ENCODE measurements around the gene CABP2.
"Not testable (repeated sequence)": the region's sequence is repeated elsewhere in the genome, so short reads cannot be mapped to it uniquely, and the experiment has no call there.

CABP2 gene

GRCh38 chr11:67493548-67494370 lies 29.5 kb downstream of the CABP2 start:
- DNase-seq, result no peak

DNA sequence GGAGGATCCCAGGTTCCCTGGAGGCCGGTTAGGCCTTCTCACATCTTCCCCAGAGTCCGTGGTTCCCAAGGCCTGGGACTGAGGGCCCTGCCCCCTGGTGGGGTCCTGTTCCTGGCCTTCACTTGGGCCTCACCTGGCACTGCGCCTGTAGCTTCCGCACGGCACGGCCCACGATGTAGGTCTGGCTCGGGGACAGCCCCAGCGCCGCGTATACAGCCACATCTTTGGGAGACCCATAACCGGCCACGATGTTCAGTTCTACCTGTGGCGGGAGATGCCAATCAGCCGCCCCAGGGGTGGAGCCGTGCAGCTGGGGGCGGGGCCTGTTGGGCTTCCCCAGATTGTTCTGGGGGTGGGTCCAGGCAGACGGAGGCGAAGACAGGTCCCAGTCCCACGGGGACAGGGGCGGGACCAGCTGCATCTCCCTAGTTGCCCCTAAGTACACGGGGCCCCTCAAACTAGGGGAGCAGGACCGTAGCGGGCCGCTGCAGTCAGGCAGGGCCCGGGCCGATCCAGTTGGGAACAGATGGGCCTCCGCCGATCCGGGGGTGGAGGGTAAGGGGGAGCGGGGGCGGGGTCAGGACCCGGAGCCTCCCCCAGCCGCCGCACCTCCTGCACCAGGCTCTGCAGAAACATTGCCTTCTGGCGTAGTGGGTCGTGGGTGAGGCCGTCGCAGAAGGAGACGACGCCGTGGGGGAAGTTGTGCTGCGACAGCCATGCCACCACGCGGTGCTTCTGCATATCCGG lies 30.3 kb downstream of the CABP2 start:
- no peak for DNase-seq

- no peak for DNase-seq
Measured at GRCh38 chr11:67492069-67492727, 31.0 kb downstream of the CABP2 start.

- DNase-seq, result no peak
Measured at GRCh38 chr11:67491276-67492068, 31.8 kb downstream of the CABP2 start.

DNA sequence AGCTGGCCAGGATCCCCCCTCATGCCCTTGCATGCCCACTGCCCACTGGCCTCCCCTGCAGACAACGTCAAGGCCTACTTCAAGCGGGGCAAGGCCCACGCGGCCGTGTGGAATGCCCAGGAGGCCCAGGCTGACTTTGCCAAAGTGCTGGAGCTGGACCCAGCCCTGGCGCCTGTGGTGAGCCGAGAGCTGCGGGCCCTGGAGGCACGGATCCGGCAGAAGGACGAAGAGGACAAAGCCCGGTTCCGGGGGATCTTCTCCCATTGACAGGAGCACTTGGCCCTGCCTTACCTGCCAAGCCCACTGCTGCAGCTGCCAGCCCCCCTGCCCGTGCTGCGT lies 32.5 kb downstream of the CABP2 start:
- no peak for DNase-seq

DNA sequence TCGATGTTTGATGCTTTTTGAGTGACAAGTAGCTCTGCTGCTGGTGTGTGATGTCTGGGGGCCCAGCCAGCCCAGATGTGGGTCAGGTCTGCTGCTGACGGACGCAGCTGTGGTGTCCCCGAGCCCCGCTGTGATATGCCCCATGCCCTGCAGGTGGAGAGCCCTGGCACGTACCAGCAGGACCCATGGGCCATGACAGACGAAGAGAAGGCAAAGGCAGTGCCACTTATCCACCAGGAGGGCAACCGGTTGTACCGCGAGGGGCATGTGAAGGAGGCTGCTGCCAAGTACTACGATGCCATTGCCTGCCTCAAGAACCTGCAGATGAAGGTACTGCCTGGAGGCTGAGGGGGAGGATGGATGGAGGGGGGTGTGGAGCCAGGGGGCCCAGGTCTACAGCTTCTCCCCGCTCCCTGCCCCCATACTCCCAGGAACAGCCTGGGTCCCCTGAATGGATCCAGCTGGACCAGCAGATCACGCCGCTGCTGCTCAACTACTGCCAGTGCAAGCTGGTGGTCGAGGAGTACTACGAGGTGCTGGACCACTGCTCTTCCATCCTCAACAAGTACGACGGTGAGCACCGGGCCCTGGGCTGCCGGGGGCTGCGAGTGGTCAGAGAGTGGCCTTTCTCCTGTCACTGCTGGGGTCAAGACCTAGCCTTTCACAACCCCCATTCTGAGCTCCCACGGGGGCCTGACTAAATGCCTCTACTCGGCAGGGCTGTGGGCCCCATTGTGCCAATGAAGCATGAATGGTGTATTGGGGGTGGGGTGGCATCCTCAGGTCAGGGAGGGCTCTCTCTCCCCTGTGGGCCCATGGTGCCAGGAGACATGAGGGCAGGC lies 33.1 kb downstream of the CABP2 start:
- no peak for DNase-seq

GRCh38 chr11:67489203-67489884 lies 33.9 kb downstream of the CABP2 start:
- DNase-seq, result no peak

DNA sequence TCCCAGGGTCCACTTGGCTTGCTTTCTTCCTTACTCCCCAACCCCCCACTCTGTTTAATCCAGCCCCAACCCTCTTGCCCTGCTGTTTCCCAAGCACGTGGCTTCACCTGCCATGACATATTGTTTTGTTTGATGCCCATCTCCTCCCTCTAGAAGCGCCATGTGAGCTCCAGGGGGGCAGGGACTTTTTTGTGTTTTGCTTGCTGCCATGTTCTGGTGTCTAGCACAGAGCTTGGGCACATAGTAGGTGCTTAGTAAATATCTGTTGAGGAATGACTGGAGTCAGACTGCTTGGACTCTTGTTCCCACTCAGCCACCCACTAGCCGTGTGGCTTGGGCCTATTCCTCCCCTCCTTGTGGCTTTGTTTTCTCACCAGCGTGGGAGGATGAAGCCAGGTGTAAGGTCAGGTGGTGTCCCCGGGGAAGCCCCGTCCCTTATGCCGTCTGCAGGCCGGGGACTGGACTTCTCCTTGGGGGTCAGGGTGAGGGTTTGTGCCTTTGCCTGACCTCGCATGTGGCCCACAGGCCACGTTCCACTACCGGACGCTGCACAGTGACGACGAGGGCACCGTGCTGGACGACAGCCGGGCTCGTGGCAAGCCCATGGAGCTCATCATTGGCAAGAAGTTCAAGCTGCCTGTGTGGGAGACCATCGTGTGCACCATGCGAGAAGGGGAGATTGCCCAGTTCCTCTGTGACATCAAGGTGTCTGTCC lies 36.6 kb downstream of the CABP2 start:
- no peak for DNase-seq

- DNase-seq, result not testable (repeated sequence)
Measured at GRCh38 chr11:67485873-67486361, 37.3 kb downstream of the CABP2 start.

- DNase-seq, result peak; percentile 55 to 71
Measured at GRCh38 chr11:67484847-67485311, 38.4 kb downstream of the CABP2 start.

DNA sequence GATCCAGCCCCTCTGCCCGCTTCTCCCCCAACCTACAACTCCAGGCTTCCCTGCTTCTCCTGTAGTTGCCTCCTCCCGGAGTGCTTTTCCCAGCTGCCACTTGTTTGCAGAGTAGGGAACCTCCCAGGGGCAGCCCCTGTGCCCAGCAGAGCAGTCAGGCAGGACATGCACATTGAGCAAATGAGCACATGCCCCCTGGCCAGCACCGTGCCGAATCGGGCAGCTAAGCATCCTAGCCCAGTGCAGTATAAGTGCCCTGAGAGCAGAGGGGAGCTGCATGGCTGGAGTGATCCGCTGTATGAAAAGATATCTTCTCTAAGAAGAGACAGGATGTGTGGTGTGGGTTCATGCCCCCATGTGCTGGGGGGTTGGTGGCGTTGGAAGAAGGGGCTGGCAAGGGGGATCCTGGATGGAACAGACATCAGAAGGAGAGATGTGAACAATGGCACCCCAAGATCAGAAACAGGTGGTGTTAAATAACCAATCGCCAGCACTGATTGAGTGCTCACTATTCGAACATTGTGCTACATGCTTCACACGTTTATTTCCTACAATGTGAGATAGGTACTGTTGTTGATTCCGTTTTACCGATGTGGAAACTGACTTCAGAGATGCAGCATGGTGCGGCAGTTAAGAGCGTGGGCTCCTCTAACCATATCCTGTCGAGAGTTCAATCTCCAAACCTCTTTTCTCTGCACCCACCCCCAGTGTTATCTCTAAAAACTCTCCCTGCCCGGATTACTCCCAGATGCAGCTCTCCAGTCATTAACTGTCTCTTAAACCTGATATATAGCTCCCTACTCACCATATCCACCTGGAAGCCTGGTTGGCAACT lies 39.2 kb downstream of the CABP2 start:
- DNase-seq, result no peak

DNA sequence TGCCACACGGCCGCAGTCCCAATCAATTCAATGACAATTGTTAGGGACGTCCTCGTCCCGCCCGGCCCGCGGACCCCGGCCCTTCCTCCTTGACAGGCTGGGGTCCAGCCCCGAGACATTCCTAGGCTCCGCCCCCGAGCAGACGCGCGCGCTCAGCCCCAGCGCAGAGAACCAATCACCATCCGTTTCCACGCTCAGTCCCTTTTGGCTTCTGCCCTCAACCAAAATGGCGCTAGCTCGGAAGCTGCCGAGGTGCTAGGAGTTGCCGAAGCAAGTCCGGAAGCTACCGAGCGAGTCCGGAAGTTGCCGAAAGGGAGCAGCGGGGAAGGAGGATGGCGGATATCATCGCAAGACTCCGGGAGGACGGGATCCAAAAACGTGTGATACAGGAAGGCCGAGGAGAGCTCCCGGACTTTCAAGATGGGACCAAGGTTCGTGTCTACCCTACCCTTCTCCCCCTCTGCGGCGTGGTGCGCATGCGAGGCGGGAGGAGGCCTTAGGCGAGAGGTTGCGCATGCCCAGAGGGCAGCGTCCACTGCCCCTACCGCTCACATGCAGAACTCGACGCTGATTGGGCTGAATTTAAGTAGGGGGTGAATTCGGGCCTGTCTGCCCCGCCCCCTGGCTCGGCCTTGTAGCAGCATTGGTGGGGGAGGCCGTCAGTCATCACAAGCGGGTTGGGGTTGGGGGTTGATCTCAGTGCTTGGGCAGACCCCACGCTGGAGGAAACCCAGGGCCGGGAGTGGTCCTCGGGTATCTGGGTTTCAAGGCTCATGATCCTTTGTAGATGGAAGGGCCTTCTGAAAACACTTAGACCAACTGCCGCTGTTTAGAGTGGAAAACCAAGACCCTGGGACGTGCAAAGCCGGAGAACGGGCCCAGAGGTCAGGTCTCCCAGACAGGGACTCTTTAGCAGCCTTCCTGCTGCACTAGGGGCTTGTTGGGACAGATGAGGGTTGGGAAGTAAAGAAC lies 40.1 kb downstream of the CABP2 start, which contains the start of gene AIP:
Gene AIP (plus strand): TSS at position 200 of the 972 bp plus-strand sequence. CDS start 133 bp downstream, at position 333.
- peak; percentile 92 to 95 for DNase-seq

DNA sequence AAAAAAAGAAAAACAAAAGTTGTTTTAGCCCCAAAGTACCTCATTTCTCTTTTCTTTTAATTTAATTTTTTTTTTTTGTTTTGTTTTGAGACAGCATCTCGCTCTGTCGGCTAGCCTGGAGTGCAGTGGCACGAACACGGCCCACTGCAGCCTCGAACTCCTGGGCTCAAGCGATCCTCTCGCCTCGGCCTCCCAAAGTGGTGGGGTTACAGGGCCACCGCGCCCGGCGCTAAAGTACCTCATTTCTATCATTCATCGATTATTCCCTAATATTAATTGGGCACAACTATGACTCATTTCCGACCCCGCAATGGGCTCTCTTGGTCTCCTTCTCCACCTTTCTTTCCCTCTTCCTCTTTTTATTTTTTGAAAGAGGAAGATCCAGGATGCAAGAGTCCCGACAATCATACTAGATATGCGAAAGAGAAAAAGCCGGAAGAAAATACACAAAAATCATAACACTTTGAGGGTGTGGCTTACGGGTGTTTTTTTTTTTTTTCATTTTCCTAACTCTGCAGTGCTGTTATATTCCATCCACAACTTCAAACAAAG lies 40.9 kb downstream of the CABP2 start:
- peak; percentile 66 to 70 for DNase-seq

DNA sequence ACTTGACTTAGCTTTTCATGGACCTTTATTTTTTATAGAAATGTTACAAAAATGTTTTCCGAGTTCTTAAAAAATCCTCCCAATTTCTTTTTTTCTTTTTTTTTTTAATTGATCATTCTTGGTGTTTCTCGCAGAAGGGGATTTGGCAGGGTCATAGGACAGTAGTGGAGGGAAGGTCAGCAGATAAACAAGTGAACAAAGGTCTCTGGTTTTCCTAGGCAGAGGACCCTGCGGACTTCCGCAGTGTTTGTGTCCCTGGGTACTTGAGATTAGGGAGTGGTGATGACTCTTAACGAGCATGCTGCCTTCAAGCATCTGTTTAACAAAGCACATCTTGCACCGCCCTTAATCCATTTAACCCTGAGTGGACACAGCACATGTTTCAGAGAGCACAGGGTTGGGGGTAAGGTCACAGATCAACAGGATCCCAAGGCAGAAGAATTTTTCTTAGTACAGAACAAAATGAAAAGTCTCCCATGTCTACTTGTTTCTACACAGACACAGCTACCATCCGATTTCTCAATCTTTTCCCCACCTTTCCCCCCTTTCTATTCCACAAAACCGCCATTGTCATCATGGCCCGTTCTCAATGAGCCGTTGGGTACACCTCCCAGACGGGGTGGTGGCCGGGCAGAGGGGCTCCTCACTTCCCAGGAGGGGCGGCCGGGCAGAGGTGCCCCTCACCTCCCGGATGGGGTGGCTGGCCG lies 45.7 kb downstream of the CABP2 start:
- not testable (repeated sequence) for DNase-seq

DNA sequence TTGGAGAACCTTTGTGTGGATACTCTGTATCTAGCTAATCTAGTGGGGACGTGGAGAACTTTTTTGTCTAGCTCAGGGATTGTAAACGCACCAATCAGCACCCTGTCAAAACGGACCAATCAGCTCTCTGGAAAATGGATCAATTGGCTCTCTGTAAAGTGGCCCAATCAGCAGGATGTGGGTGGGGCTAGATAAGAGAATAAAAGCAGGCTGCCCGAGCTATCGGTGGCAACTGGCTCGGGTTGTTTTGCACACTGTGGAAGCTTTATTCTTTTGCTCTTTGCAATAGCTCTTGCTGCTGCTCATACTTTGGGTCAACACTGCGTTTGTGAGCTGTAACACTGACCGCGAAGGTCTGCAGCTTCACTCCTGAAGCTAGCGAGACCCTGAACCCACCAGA lies 46.6 kb downstream of the CABP2 start:
- DNase-seq, result not testable (repeated sequence)

GRCh38 chr11:67472882-67473281 lies 50.4 kb downstream of the CABP2 start:
- DNase-seq, result no peak
